DMS153 treated with DMSO at 0.1 percent for 48 hours (cell line): ENCODE measurements around the gene FBLN1.
"Not testable (repeated sequence)": the region's sequence is repeated elsewhere in the genome, so short reads cannot be mapped to it uniquely, and the experiment has no call there.

Source experiments
- DNase-seq: peaks from one replicate; lab custom pipeline; 2025; ENCODE audit not compliant: unreplicated experiment; lab: John Stamatoyannopoulos, UW

The FBLN1 gene

GRCh38 chr22:45544588-45545170, 42.0 kb downstream of the FBLN1 start:
- DNase-seq = no peak

GRCh38 chr22:45546333-45547015, 43.8 kb downstream of the FBLN1 start:
- DNase-seq = no peak

- no peak for DNase-seq
These were observed 44.3 kb downstream of the FBLN1 start for GRCh38 chr22:45547016-45547345.

- no peak for DNase-seq
These were observed 45.0 kb downstream of the FBLN1 start for GRCh38 chr22:45547731-45548130.

- DNase-seq = no peak
These were observed 45.7 kb downstream of the FBLN1 start for GRCh38 chr22:45548247-45548840.

- DNase-seq = no peak
These were observed 46.5 kb downstream of the FBLN1 start for GRCh38 chr22:45548991-45549761.

GRCh38 chr22:45549762-45550378, 47.2 kb downstream of the FBLN1 start:
- DNase-seq = no peak

- no peak for DNase-seq
These were observed 47.7 kb downstream of the FBLN1 start for GRCh38 chr22:45550416-45550815.

GRCh38 chr22:45550891-45551290, 48.2 kb downstream of the FBLN1 start:
- DNase-seq = no peak

- DNase-seq = no peak
These were observed 48.8 kb downstream of the FBLN1 start for GRCh38 chr22:45551310-45552016.

- DNase-seq = no peak
These were observed 49.3 kb downstream of the FBLN1 start for GRCh38 chr22:45552017-45552411.

GRCh38 chr22:45552580-45553350, 50.1 kb downstream of the FBLN1 start:
- DNase-seq = no peak

GRCh38 chr22:45553351-45554039, 50.8 kb downstream of the FBLN1 start:
- peak; percentile 86 for DNase-seq

- DNase-seq = peak; percentile 86
These were observed 51.3 kb downstream of the FBLN1 start for GRCh38 chr22:45554040-45554406.

GRCh38 chr22:45554861-45555260, 52.2 kb downstream of the FBLN1 start:
- no peak for DNase-seq

GRCh38 chr22:45557926-45558325, 55.2 kb downstream of the FBLN1 start:
- not testable (repeated sequence) for DNase-seq

- DNase-seq = not testable (repeated sequence)
These were observed 57.4 kb downstream of the FBLN1 start for GRCh38 chr22:45560092-45560491.

- not testable (repeated sequence) for DNase-seq
These were observed 58.1 kb downstream of the FBLN1 start for GRCh38 chr22:45560761-45561160.

- DNase-seq = no peak
These were observed 59.4 kb downstream of the FBLN1 start for GRCh38 chr22:45562102-45562501.
